B cell (primary cell): ENCODE results near the gene GPR25. TPM values are rescaled to one million over a fixed set of nuclear protein-coding genes. Genes with fewer than 3 reads are reported as not detected.

Source experiments
- ATAC-seq: fragments of 200-7000 bp; cut with Tn5 transposase; one replicate; pipeline ENCODE4 v1.10.0; 2021; ENCODE audit warnings: low read depth, mild to moderate bottlenecking, moderate number of reproducible peaks, moderate library complexity
- CTCF ChIA-PET: fragments of 350-600 bp; sonication (Branson Sonifier 250); formaldehyde crosslinking; loops from one replicate; lab custom pipeline; 2021; ENCODE audit warnings: antibody characterized with exemption, inconsistent platforms; lab: Charles Lee
- POLR2A ChIA-PET: fragments of 350-600 bp; sonication (Branson Sonifier 250); formaldehyde crosslinking; loops from one replicate; lab custom pipeline; 2021; ENCODE audit warnings: antibody characterized with exemption; lab: Charles Lee
- DNase-seq: peaks from one replicate; pipeline ENCODE4 v3.0.0; 2013
- H2AFZ ChIP-seq: 2 replicates; pipeline ENCODE4 v1.6.1; 2012; ENCODE audit warnings: mild to moderate bottlenecking, low read depth, low read length; ENCODE audit not compliant: insufficient read depth, poor library complexity, severe bottlenecking
- H3K27ac ChIP-seq, 2 donors: 1 replicate in 1 of 2; 2 replicates in 1 of 2; pipeline ENCODE4 v1.5.1; 2012 to 2013; ENCODE audit warnings: low read length in 2 of 2, mild to moderate bottlenecking in 2 of 2, moderate library complexity in 1 of 2
- H3K27me3 ChIP-seq, 4 experiments: fragments of 200-600 bp in 1 of 4; sonication (generic) in 1 of 4; replicated peaks in 1 of 4; 1 replicate in 2 of 4; 2 replicates in 2 of 4; pipeline versions ENCODE4 v1.6.1 to v1.7.0; 2013 to 2016; ENCODE audit warnings: low read length in 3 of 4, mild to moderate bottlenecking in 2 of 4, mixed read lengths in 1 of 4, moderate library complexity in 1 of 4; ENCODE audit not compliant: insufficient read depth in 4 of 4, control insufficient read depth in 3 of 4; ENCODE audit errors: control extremely low read depth in 1 of 4
- H3K36me3 ChIP-seq, 2 experiments: replicated peaks in 1 of 2; 1 replicate in 1 of 2; 2 replicates in 1 of 2; pipeline versions ENCODE4 v1.6.1 to v1.7.1; 2013; ENCODE audit warnings: low read length in 1 of 2; ENCODE audit not compliant: insufficient read depth in 2 of 2, control insufficient read depth in 1 of 2; ENCODE audit errors: control extremely low read depth in 1 of 2, extremely low read depth in 1 of 2
- H3K4me1 ChIP-seq, 2 donors: fragments of 200-600 bp in 1 of 2; sonication (generic) in 1 of 2; 1 replicate in 1 of 2; 2 replicates in 1 of 2; pipeline versions ENCODE4 v1.5.1 to v1.6.1; 2013 to 2017; ENCODE audit warnings: low read length in 2 of 2; ENCODE audit not compliant: control insufficient read depth in 2 of 2, insufficient read depth in 2 of 2
- H3K4me2 ChIP-seq: replicated peaks from 2 replicates; pipeline ENCODE3; 2012; ENCODE audit warnings: mild to moderate bottlenecking, low read depth, low read length; ENCODE audit not compliant: poor library complexity, severe bottlenecking
- H3K4me3 ChIP-seq, 5 experiments: fragments of 200-600 bp in 1 of 5; sonication (generic) in 1 of 5; 1 replicate in 3 of 5; 2 replicates in 2 of 5; pipeline versions ENCODE4 v1.5.1 to v1.7.0; 2011 to 2016; ENCODE audit warnings: low read length in 4 of 5, mild to moderate bottlenecking in 4 of 5, low read depth in 2 of 5, control low read depth in 1 of 5, moderate library complexity in 1 of 5; ENCODE audit not compliant: insufficient read depth in 1 of 5; ENCODE audit errors: control extremely low read depth in 1 of 5, extremely low read depth in 1 of 5
- H3K79me2 ChIP-seq: fragments of 200-600 bp; sonication (generic); one replicate; pipeline ENCODE4 v1.6.0; 2016; ENCODE audit warnings: low read length; ENCODE audit not compliant: control insufficient read depth, insufficient read depth
- H3K9ac ChIP-seq: fragments of 200-600 bp; sonication (generic); 2 replicates; pipeline ENCODE4 v1.6.1; 2017; ENCODE audit warnings: mild to moderate bottlenecking, low read length, moderate library complexity
- H3K9me3 ChIP-seq, 3 donors: one replicate each; pipeline versions ENCODE4 v1.6.1 to v1.7.1; 2013; ENCODE audit warnings: low read length in 2 of 3; ENCODE audit not compliant: control insufficient read depth in 2 of 3, insufficient read depth in 1 of 3; ENCODE audit errors: control extremely low read depth in 1 of 3
- H4K20me1 ChIP-seq: 2 replicates; pipeline ENCODE4 v1.6.0; 2012; ENCODE audit warnings: mild to moderate bottlenecking, low read length; ENCODE audit not compliant: insufficient read depth, control insufficient read depth, poor library complexity, severe bottlenecking
- H3K27ac Mint-ChIP-seq: one replicate; pipeline ENCODE4 v1.8.0; 2021; ENCODE audit warnings: mixed read lengths
- H3K27me3 Mint-ChIP-seq: one replicate; pipeline ENCODE4 v1.8.0; 2021; ENCODE audit warnings: mixed read lengths
- H3K4me1 Mint-ChIP-seq: one replicate; pipeline ENCODE4 v1.8.0; 2021; ENCODE audit warnings: mixed read lengths
- H3K4me3 Mint-ChIP-seq: one replicate; pipeline ENCODE4 v1.8.0; 2021; ENCODE audit warnings: mixed read lengths
- H3K9me3 Mint-ChIP-seq: one replicate; pipeline ENCODE4 v1.8.0; 2022; ENCODE audit warnings: mixed read lengths; ENCODE audit not compliant: insufficient read depth
- CTCF ChIP-seq: fragments of 200-600 bp; IDR thresholded peaks from one replicate; pipeline ENCODE4 v1.8.0; 2022; ENCODE audit warnings: antibody characterized with exemption, mild to moderate bottlenecking
- EZH2 ChIP-seq: IDR thresholded peaks from 2 replicates; pipeline ENCODE4 v1.6.1; 2012; ENCODE audit warnings: borderline replicate concordance, low read depth, mild to moderate bottlenecking, moderate library complexity, low read length; ENCODE audit not compliant: insufficient read depth, poor library complexity, severe bottlenecking
- WGBS: methylation state at CpG from one replicate; pipeline ENCODE4 v1.1.5; 2013; ENCODE audit warnings: missing lambda C conversion rate; ENCODE audit not compliant: insufficient coverage; 5-methylcytosine and 5-hydroxymethylcytosine counted together
- intact Hi-C: fragments of 100-400 bp; cut with micrococcal nuclease; formaldehyde crosslinking; loops from one replicate; pipeline ENCODE4 v1.10.0; 2022
- polyA plus RNA-seq: library from polyadenylated mRNA; depleted of rRNA; stranded (reverse); fragments of >200 nt; gene quantifications from 2 replicates; pipeline ENCODE4 v1.2.3, GENCODE V29; 2012
- total RNA-seq, 2 donors: library from RNA; stranded (reverse); fragments of 120-200 nt in 1 of 2; gene quantifications; 1 replicate in 1 of 2; 2 replicates in 1 of 2; pipeline versions ENCODE4 v1.2.3 to v1.2.4, GENCODE V29; 2013 to 2022

GPR25 gene
- total and polyA plus RNA-seq, 2 donors (not counting 1 experiment from before 2014, with no cell fraction given): 1.8 to 3.1 TPM

DNA sequence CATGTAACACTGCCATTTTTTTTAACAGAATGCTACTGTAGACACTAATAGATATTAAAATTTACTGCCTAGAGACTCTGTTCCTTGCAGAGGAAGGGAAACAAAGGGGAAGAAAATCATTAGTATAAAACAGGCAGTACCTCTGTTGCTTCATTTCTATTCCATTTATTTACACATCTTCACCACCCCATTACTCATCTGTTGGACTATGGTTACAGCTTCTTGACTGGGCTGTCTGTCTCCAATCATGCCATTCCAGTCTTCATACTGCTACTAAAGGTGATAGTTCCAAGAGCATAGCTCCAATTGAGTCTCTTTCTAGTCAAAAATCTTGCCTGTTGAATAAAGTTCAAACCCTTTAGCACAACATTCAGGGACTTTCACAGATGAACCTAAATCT, 22.2 kb upstream of the GPR25 start:
- no peak overlapping the region for H3K9ac ChIP-seq
- H3K4me1 ChIP-seq: no peaks in the 10 kb centered on the region
- DNase-seq: no peak
- no peak overlapping the region for H3K27ac Mint-ChIP-seq
- H3K27ac ChIP-seq: no peak overlapping the region
- H4K20me1 ChIP-seq: no peaks in the 10 kb centered on the region
- TF ChIP-seq EZH2 (no peak), CTCF (no peak)
- H2AFZ ChIP-seq: no peak overlapping the region
- no peak overlapping the region for H3K4me3 ChIP-seq
- ATAC-seq: no peak
- H3K36me3 ChIP-seq: no peaks in the 10 kb centered on the region
- H3K9me3 ChIP-seq: no peaks in the 10 kb centered on the region
- H3K4me2 ChIP-seq: no peak overlapping the region
- ChIA-PET CTCF (interaction anchor here (1.4 kb wide), 1 partner anchor 13 kb away, joined by 4 read pairs; no protein-coding TSS in a partner anchor), POLR2A (no interaction called here)
- H3K4me3 Mint-ChIP-seq: no peak overlapping the region
- no peaks in the 10 kb centered on the region for H3K79me2 ChIP-seq
- intact Hi-C loops: no loop called here
- no peaks in the 10 kb centered on the region for H3K9me3 Mint-ChIP-seq
- H3K27me3 ChIP-seq: no peaks in the 10 kb centered on the region
- no peaks in the 10 kb centered on the region for H3K4me1 Mint-ChIP-seq
- peaks cover 3% of the 10 kb centered on the region for H3K27me3 Mint-ChIP-seq

- Mint-ChIP-seq H3K4me3 (no peak overlapping the region), H3K27ac (no peak overlapping the region), H3K27me3 (no peaks in the 10 kb centered on the region), H3K4me1 (no peaks in the 10 kb centered on the region), H3K9me3 (no peaks in the 10 kb centered on the region)
- Histone ChIP-seq H3K4me2 (no peak overlapping the region), H4K20me1 (no peaks in the 10 kb centered on the region), H2AFZ (no peak overlapping the region), H3K9me3 (no peaks in the 10 kb centered on the region), H3K27ac (no peak overlapping the region), H3K4me1 (no peaks in the 10 kb centered on the region), H3K36me3 (no peaks in the 10 kb centered on the region), H3K9ac (no peak overlapping the region), H3K79me2 (no peaks in the 10 kb centered on the region), H3K27me3 (no peaks in the 10 kb centered on the region), H3K4me3 (no peak overlapping the region)
- no CpG with 5 or more reads among the region's 2 CpGs for WGBS
- intact Hi-C loops: no loop called here
- no peak for DNase-seq
- no peak for ATAC-seq
- ChIA-PET CTCF (no interaction called here), POLR2A (no interaction called here)
- TF ChIP-seq EZH2 (no peak), CTCF (no peak)
Measured at GRCh38 chr1:200856716-200857357, 15.9 kb upstream of the GPR25 start.
